Spinal cord (tissue), 10 donors: ENCODE data around the gene VAMP5. TPM values are rescaled to one million over a fixed set of nuclear protein-coding genes. Genes with fewer than 3 reads are reported as not detected.

Source experiments
- DNase-seq, 6 donors: peaks; one replicate each; pipeline versions ENCODE4 v3.0.0 to v3.0.0-alpha.2; 2013 to 2015; ENCODE audit warnings: low spot score in 6 of 6, low read depth in 4 of 6
- H3K27ac ChIP-seq: one replicate; pipeline ENCODE4 v1.5.1; 2013; ENCODE audit warnings: low read depth, low read length, control low read depth
- H3K27me3 ChIP-seq: one replicate; pipeline ENCODE4 v1.6.1; 2013; ENCODE audit warnings: low read length; ENCODE audit not compliant: control insufficient read depth, insufficient read depth
- H3K36me3 ChIP-seq: one replicate; pipeline ENCODE4 v1.6.1; 2013; ENCODE audit warnings: low read length; ENCODE audit not compliant: control insufficient read depth, insufficient read depth
- H3K4me1 ChIP-seq: one replicate; pipeline ENCODE4 v1.6.1; 2013; ENCODE audit warnings: low read length; ENCODE audit not compliant: control insufficient read depth, insufficient read depth
- H3K4me3 ChIP-seq: one replicate; pipeline ENCODE4 v1.5.1; 2013; ENCODE audit warnings: low read depth, low read length, control low read depth
- H3K9me3 ChIP-seq: one replicate; pipeline ENCODE4 v1.6.1; 2013; ENCODE audit warnings: low read length; ENCODE audit not compliant: control insufficient read depth, insufficient read depth
- WGBS: methylation state at CpG from one replicate; pipeline ENCODE4 v1.1.5; 2013; ENCODE audit warnings: missing lambda C conversion rate; ENCODE audit not compliant: insufficient coverage; 5-methylcytosine and 5-hydroxymethylcytosine counted together
- polyA plus RNA-seq, 2 donors: library from polyadenylated mRNA; unstranded; fragments of 120-200 nt; gene quantifications; one replicate each; pipeline ENCODE4 v1.2.1, GENCODE V29; 2013; ENCODE audit not compliant: insufficient read length in 2 of 2
- total RNA-seq, 2 donors: library from RNA; depleted of rRNA in 1 of 2; stranded (reverse); fragments of 120-200 nt in 1 of 2; fragments of >200 nt in 1 of 2; gene quantifications; one replicate each; pipeline versions ENCODE4 v1.2.3 to v1.2.4, GENCODE V29; 2013 to 2014
- donor health status: healthy.

Gene VAMP5
- total and polyA plus RNA-seq, 4 donors: 13.7 to 45.4 (median 35.3) TPM

DNA sequence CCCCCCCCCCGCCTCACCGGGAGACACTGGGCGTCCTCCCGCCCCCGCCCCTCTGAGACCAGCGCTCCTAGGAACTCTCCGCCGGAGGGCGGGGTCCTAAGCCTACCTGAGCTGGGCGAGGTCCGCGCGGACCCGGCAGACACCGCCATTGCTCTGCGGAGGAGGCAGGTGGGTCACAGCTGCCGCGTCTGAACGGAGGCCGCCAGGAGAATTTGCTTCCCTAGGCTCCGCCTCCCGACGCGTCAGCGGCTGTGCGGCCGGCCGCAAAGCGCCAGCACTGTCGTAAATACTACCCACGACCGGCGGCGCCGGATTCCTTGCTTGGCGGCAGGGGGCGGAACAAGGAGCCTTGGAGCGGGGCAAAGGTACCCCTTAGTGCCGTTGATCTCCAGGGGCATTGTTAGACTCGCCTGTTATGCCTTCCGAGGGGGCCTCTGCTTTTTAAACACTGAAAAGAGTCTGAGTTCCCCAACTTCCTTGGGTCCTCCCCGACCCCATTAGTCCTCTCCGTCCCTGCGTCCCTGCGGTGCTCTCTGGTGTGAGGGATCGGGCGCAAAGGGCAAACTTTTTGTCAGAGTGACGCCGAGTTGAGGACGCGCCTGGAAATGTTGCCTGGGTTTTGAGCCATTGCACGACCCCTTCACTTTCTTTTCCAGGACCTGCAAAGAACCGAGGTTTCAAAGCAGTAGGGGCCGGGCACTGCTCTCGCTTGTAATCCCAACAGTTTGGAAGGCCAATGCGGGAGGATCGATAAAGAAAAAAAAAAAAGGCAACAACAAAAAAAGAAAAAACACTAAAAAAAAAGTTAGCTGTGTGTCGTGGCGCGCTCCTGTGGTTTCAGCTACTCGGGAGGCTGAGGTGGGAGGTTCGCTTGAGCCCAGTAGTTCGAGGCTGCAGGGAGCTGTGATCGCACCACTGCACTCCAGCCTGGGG lies 22.7 kb upstream of the VAMP5 start, which contains the start of gene GGCX:
TSS of gene GGCX (minus strand) at position 214 of the 933 bp plus-strand sequence. CDS start at position 149, 65 bp downstream.
- H3K27me3 ChIP-seq: no peaks in the 10 kb centered on the region
- peak within 1 kb of the TSS; percentile 90 for H3K27ac ChIP-seq
- H3K4me1 ChIP-seq: peaks cover 17% of the 10 kb centered on the region
- 5% methylated on average over 50 of the region's 64 CpGs for WGBS
- H3K9me3 ChIP-seq: no peaks in the 10 kb centered on the region
- H3K4me3 ChIP-seq: peak within 1 kb of the TSS; percentile 96
- peak; percentile 81 to 98 (median 92) for DNase-seq
- peaks cover 9% of the 10 kb centered on the region for H3K36me3 ChIP-seq

DNA sequence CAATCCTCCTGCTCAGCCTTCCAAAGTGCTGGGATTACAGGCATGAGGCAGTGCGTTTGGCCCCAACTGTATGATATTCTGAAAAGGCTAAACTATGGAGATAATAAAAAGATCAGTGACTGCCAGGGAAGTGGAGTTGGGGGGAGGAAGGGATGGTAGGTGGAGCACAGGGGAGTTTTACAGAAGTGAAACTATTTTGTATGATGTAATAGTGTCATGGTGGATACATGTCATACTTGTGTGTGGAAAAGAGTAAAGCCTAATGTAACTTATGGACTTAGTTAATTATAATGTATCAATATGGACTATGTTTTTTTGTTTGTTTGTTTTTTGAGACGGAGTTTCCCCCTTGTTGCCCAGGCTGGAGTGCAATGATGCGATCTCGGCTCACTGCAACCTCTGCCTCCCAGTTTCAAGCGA lies 20.1 kb upstream of the VAMP5 start:
- no peaks in the 10 kb centered on the region for H3K36me3 ChIP-seq
- H3K4me3 ChIP-seq: no peak overlapping the region
- no peak overlapping the region for H3K27ac ChIP-seq
- DNase-seq: no peak
- H3K27me3 ChIP-seq: no peaks in the 10 kb centered on the region
- H3K9me3 ChIP-seq: no peaks in the 10 kb centered on the region
- peaks cover 17% of the 10 kb centered on the region for H3K4me1 ChIP-seq
- WGBS: 93% methylated on average over 3 of the region's 5 CpGs

DNA sequence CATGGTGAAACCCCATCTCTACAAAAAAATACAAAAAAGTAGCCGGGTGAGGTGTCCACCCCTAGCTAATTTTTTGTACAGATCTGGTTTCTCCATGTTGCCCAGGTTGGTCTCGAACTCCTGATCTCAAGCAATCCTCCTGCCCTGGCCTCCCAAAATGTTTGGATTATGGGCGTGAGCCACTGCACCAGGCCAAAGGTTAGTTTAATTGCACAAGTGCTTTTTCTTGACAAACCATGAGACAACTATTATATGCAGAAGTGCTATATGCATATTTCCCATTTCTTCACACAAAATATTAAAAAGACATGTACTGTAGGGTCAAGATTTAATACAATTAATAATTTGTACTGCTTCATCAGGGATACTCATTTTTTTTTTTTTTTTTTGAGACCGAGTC lies 18.0 kb upstream of the VAMP5 start:
- WGBS: 92% methylated on average over 2 of the region's 4 CpGs
- DNase-seq: no peak
- Histone ChIP-seq H3K27ac (no peak overlapping the region), H3K4me1 (peaks cover 8% of the 10 kb centered on the region), H3K9me3 (no peaks in the 10 kb centered on the region), H3K4me3 (no peak overlapping the region), H3K27me3 (no peaks in the 10 kb centered on the region), H3K36me3 (no peaks in the 10 kb centered on the region)

DNA sequence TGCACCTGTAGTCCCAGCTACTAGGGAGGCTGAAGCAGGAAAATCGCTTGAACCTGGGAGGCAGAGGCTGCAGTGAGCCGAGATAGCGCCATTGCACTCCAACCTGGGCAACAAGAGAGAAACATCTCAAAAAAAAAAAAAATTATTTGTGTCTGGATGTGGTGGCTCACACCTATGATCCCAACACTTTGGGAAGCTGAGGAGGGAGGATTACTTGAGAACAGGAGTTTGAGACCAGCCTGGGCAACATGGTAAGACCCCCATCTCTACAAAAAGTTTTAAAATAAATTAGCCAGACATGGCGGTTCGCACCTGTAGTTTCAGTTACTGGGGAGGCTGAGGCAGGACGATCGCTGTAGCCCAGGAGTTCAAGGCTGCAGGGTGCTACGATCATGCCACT lies 8.5 kb upstream of the VAMP5 start:
- Histone ChIP-seq H3K27ac (no peak overlapping the region), H3K4me3 (no peak overlapping the region), H3K9me3 (no peaks in the 10 kb centered on the region), H3K36me3 (no peaks in the 10 kb centered on the region), H3K4me1 (peaks cover 27% of the 10 kb centered on the region), H3K27me3 (peaks cover 8% of the 10 kb centered on the region)
- DNase-seq: no peak
- WGBS: 100% methylated on average over 2 of the region's 8 CpGs

DNA sequence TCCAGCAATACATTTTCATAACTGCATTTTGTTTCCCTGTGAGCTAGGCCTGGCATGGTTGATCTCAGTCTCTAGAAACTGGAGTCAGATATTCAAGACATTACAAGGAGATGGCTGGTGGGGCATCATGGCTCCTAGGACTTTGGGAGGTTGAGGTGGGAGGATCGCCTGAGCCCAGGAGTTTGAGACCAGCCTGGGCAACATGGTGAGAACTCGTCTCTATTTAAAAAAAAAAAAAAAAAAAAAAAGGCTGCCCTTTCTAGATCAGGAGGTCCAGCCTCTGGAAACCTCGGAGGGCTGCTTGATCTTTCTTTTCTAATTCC lies 7.2 kb upstream of the VAMP5 start:
- Histone ChIP-seq H3K4me1 (peaks cover 27% of the 10 kb centered on the region), H3K36me3 (no peaks in the 10 kb centered on the region), H3K9me3 (no peaks in the 10 kb centered on the region), H3K27ac (peak overlapping the region; percentile 25), H3K4me3 (no peak overlapping the region), H3K27me3 (peaks cover 8% of the 10 kb centered on the region)
- WGBS: 43% methylated on average over 2 of the region's 3 CpGs
- no peak for DNase-seq

DNA sequence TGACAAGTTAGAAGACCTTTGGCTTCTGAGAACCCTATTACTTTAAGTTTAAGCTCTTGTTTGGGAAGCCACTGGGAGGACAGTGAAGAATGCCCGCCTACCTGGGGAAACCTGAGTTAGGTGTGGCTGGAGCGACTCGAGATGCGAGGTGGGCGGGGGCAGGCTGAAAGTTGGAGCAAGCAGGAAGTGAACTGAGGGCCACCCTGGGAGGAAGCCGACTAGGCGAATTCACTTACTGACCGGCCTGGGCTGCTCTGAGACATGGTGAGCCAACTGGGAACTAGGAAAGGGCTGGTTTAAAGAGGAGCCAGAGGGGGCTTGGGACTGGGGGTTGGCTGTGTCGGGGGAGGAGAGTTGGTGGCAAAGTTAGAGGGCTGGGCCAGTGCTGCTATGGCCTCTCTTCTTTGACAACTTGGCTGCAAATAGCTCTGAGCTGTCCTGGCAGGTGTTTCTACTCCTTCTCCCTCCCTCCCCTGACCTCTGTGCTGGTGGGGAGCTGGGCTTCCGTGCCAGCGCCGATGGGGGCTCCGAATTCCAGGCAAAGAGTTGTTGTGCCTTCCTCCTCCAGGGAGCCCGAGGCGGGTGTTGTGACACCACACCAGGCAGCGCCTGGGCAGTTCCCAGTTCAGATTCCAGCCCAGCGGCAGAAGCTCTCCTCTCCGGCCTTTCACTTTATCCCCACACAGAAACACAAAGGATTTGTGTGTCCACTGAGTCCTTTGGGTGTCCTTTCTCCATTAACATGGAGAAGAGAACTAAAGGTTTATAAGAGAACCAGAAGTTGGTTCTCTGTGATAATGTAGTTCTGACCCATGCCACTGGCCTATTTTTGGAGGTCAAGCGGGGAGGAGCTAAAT lies 6.6 kb upstream of the VAMP5 start, which contains the start of gene VAMP8:
TSS of gene VAMP8 (plus strand) at position 201 of the 857 bp plus-strand sequence. CDS start at position 262, 61 bp downstream.
- H3K4me3 ChIP-seq: peak within 1 kb of the TSS; percentile 12
- H3K27me3 ChIP-seq: peaks cover 11% of the 10 kb centered on the region
- peak within 1 kb of the TSS; percentile 73 for H3K27ac ChIP-seq
- no peak for DNase-seq
- H3K4me1 ChIP-seq: peaks cover 27% of the 10 kb centered on the region
- no peaks in the 10 kb centered on the region for H3K36me3 ChIP-seq
- WGBS: 28% methylated on average over 18 of the region's 19 CpGs
- H3K9me3 ChIP-seq: no peaks in the 10 kb centered on the region

DNA sequence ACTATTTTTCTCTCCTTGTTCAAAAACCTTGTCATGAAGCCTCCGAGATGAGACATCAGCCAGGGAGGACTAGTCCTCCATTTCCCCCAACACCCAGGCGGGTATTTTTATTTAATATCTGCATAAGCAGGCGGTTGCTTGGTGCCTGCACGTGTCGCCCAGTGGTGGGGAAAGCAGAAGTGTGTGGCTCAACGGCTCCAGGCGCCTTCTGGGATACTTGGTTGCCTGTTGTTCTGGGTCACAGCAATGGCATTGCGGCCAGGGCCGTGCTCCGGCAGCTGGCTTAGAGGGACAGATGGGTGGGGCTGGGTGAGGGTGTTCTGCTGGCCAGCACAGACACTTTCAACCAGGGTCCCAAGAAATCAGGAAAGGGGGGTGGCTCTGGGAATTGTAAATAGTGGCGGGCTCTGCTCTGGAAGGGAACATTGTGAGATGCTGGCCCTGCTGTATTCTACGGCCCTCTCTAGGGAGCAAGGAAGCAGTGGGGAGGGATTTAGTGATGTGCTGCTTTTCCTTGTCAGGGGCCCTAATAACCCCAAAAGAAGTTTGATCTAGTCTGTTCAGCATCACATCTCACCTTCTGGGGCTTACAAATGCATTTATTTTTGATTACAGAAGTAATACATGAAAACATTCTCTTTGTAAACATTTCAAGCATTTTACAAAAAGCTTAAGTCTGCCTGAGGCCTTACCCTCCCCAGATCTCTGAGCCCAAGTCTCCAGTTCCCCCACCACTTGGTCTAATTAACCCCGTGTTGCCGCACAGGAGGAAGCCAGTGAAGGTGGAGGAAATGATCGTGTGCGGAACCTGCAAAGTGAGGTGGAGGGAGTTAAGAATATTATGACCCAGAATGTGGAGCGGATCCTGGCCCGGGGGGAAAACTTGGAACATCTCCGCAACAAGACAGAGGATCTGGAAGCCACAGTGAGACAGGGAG lies 5.7 kb upstream of the VAMP5 start:
- H3K27me3 ChIP-seq: peaks cover 11% of the 10 kb centered on the region
- H3K4me1 ChIP-seq: peaks cover 27% of the 10 kb centered on the region
- WGBS: 47% methylated on average over 13 of the region's 19 CpGs
- no peak for DNase-seq
- H3K4me3 ChIP-seq: peak overlapping the region; percentile 12
- H3K27ac ChIP-seq: peak overlapping the region; percentile 73
- no peaks in the 10 kb centered on the region for H3K36me3 ChIP-seq
- no peaks in the 10 kb centered on the region for H3K9me3 ChIP-seq

DNA sequence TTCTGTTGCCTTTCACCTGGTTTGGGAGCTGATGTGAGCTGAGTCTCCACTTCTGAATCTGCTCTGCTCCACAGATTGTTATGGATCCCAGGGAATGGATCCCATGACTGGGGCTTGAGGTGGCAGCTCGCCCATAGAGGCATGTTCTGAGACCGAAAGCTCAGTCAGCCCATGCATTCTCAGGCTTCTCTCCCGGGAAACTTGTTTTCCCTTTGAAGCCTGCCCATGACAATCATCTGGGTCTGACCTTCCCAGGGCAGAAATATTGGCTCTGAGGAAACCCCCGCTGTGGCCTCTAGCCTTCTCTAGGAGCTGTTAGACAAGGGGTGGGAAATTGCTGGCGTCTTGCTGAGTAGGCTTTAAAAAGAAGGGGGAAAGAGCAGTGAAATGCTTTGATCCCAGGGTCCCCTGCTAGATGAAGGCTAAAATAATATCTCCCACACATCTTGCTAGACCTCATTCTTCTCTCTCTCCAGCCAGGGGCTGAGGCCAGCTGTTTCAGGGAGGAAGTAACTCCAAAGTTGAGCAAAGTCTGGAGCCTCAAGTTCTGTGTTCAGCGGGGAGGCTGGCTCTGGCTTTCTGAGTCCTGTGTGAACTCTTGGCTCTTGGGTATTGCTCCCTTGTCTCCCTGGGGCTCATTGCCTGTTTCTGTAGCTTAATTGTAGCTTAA lies 4.8 kb upstream of the VAMP5 start:
- peak in 2 of 6 donors; percentile 7 to 83 for DNase-seq
- Histone ChIP-seq H3K4me1 (peaks cover 34% of the 10 kb centered on the region), H3K4me3 (no peak overlapping the region), H3K27me3 (peaks cover 17% of the 10 kb centered on the region), H3K27ac (peak overlapping the region; percentile 73), H3K36me3 (no peaks in the 10 kb centered on the region), H3K9me3 (no peaks in the 10 kb centered on the region)
- 15% methylated on average over 4 of the region's 6 CpGs for WGBS
